Measurements from ENCODE around the gene KLHL6.

KLHL6 gene

DNA sequence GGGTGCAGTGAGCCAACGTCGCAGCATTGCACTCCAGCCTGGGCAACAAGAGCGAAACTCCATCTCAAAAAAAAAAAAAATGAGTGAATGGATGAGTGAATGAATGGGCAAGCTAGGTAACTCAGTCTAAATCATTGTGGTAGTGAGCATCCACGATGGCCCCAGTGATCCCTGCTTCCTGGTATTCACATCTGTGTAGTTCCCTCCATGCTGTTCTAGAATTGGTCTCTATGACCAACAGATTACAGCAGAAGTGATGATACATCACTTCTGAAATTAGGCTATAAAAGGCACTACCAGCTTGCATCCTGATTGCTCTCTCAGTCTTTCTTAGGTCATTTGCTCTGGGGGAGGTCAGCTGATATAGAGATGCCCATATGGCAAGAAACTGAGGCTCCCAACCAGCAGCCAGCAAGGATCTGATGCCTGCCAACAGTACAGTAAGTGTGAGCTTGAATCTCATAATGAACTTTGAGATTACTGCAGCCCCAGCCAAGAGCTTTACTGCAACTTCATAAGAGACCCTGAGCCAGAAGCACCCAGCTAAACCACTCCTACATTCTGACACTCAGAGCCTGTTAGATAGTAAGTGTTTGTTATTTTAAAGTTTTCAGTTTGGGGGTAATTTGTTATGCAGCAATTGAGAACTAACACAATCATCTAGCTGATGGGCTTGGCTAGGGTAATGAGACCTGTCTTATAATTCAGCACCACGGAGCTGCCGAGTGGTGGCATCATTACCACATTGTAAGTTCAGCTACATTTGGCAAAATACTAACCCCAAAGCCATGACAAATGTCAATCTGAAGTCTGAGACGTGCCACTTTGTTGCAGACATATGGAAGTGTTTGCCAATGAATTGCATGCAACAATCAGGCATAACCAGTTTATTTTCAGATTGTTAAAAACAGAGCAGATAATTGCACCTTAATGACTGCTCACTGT lies 53.0 kb downstream of the KLHL6 start:
- DNase-seq = no peak

DNA sequence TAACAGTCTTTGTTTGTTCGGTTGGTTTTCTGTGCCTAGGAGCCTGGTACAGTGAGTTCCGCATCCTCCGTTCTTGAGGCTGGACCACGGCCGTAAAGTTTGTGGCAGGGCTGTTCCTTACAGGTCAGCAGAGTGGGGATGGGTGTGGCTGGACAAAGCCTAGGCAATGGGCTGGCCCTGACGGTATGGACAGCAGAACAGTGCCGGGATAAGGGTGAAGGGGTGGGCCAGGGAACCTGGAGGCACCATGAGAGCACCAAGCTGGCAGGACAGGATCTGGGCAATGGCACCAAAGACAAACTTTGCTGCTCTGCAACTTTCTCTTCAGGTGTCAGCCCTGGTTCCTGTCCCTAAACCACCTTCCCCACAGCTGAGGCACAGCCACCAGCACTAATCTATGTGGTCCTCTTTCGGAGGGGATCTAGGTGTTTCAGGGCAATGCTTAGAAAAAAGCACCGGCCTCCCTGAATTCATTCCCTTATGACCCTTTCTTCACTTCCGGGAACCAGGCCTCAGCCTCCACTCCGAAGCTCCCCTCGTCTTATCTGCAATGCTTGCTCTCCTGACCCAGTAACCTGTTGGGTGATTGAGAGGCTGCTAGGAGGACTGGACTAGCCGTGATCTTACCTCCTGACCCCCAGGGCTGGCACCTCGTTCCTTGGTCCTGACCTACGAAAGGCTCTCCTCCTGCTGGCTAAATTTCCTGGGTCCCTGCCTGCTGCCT lies 54.4 kb downstream of the KLHL6 start:
- no peak for DNase-seq

DNA sequence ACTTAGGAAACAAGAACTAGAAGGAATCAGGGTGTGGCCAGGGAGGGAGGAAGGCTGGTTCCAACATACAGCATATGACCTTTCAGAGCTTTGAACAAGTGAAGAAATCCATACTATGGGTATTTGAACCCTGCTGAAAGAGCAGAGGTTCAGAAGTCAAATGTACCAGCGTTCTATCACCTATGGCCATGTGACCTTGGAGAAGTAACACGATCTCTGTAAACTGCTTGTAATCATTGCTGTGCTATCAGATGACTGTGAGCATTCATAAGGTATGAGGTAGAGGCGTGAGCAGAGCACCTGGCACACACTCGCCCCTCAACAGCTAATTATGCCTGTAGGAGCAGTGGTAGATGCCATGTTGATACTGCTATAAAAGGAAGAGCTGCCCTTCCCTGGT lies 55.2 kb downstream of the KLHL6 start:
- peak; percentile 83 for DNase-seq

DNA sequence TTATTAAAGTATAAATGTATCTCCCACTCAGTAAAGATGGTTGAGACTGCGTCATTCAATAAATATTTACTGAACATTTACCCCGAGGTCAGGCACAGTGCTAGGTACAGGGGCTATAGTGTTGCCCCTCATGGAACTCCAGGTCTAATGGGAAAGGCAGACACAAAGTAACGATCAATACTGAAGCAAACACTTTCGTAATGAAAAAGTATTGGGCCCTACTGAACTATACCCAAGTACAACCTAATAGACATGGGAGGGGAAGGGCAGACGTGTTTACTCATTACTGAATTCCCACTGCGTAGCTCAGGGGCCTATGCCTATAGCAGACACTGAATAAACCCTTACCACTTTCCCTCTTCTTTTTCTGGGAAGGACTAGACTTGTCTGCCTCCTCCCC lies 56.9 kb downstream of the KLHL6 start:
- no peak for DNase-seq

DNA sequence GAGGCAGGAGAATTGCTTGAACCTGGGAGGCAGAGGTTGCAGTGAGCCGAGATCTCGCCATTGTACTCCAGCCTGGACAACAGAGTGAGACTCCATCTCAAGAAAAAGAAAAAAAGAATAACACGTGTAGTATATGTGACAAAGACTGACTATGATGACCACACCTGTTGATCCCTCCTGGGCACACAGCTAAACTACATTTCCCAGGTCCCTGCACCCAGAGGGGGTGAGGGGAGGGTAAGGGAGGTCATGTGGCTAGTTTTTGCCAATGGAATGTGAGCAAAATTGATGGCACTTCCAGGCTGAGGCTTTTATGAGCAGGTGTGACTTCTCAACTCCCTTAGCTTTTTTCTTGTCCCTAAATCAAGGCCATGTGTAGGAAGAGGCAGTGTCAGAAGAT lies 58.2 kb downstream of the KLHL6 start:
- DNase-seq = no peak

DNA sequence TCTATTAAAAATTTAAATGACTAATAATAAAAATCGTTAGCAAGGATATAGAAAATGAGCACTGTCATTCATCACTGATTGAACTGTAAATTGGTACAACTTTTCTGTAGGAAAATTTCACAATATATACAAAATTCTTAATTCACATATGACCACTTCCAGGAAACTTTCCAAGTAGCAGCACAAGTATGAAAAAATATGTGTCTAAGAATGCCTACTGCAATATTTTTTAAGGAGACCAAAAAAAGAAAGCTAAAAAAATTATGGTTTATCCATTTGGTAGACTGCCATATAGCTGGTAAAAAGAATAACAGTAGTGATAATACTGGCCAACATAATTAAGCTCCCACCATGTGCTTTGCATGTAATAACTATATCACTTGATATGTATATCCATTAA lies 59.2 kb downstream of the KLHL6 start:
- DNase-seq = no peak

DNA sequence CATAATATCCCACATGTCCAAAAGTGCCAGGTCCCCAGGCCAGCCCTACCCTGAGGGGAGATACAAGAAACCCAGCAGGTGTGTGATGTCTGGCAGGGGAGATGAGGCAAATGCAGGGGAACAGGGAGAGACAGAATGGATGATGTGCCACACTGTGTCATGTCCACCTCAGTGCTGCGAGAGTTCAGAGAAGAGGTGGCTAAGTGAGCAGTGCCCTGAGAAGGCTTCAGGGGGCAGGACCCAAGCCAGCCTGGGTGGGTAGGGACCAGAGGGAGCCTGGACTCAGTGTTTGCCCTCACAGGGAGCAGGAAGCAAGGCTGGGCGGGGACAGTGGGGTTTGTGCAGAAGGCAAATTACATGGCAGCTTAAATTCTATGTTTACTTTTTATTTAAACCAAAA lies 61.2 kb downstream of the KLHL6 start:
- DNase-seq = no peak

DNA sequence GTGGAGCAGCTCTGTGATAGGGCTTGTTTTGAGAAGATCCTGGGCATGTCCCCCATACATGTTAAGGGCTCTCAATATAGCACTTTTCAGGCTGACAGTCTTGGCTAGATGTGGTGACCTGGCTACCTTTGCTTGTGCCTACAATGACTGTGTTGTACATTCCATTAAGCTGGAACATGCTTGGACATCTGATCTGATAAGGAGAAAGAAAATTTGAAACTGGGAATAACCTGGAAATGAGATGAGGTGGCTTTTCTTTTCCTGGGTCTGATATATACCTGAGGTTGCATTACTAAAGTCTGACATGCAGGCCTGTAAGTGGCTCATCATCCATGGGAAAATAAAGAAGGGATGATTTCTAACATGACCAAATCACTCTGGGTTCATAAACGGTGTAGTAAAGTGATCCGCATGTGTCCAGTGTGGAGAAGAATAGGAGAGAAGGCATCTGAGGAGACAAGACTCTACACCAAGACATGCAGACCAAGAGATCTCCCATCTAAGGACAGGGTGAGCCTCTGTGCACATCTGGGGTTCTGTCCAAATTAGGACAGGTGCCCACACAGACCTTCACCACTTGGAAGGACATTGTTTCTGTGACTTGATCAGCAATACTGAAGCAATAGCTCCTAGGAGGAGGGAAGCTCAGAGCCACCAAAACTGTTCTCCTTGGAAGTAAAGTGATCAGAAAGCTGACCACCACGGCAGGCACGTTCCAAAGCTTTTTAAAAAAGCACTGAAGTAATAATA lies 62.0 kb downstream of the KLHL6 start:
- no peak for DNase-seq

DNA sequence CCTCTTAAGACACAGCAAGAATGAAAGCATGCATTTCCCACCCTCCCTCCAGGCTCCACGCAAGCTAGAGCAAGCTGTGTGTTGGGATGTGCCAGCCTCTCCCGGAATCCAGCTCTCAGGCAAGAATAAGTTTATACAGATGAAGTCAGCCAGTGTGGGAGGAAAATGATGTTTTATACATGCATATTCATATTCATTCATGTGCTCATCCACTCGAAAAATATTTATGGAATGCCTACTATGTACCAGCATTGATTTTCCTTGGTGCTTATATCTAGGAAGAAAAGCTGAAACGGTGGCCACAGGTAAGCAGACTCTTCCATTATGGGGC lies 62.7 kb downstream of the KLHL6 start:
- no peak for DNase-seq

DNA sequence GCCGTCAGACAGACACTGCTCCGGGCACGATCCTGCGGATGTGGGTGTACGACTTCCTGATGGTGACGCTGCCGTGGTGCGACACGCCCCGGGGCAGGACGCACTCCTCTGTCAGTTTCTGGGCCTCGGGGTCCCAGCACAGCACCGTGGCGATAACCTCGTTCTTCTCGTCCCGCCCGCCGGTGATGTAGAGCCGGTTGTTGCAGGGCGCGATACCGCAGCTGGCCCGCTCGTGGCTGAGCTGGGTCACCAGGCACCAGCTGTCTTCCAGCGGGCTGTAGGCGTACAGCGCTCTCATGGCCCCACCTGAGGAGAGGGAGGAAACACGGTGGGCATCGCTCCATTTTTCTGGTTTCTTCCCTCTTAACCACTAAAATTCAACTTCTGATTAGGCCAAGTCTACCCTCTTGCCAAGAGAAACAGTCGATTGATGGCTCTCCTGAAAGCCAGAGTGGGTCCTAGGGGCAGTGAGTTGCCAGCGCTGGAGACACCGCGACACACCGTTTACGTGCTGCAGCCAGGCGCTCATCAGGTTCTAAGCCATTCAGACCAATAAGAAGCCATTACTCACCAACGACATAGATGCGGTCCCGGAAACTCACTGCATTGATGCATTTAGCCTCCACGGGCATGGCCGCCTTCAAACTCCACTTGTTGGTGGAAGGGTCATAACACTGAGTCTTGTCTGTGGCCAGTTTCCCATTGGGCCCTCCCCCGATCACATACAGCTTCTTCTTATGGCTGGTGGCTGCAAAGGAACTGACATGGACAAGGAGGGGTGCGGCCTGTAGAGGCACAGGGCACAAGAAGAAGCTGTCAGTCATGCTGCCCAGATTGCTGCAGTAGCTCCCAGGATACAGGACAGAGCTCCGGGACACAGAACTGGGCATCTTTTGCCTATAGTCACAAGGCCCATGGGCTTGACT lies 63.3 kb downstream of the KLHL6 start:
- no peak for DNase-seq

DNA sequence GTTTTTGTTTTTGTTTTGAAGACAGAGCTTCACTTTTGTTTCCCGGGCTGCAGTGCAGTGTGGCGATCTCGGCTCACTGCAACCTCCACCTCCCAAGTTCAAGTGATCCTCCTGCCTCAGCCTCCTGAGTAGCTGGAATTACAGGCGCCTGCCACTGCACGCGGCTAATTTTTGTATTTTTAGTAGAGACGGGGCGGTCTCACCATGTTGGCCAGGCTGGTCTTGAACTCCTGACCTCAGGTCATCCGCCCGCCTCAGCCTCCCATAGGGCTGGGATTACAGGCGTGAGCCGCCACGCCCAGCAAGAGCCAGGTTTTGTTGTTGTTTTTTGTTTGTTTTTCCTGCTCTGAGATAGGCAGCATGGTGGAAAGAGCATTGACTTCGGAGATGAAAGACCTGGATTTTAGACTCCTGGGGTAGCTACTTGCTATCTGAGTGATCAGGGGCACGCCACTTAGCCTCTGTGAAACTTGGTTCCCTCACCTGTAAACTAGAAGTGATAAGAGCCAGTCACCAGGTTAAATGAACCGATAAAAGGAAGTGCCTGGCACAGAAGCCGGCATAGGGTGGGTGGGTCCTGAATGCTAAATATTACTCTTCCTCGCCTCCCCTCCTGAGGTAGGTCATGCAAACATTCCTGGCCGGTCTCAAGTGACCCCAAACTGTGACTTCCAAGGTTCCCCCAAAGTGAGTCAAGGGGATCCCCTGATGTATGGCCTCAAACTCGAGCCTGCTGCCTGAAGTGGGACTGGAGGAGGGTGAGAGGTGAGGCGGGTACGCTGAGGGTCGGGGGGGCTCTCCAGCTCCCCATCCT lies 64.2 kb downstream of the KLHL6 start:
- DNase-seq = no peak

DNA sequence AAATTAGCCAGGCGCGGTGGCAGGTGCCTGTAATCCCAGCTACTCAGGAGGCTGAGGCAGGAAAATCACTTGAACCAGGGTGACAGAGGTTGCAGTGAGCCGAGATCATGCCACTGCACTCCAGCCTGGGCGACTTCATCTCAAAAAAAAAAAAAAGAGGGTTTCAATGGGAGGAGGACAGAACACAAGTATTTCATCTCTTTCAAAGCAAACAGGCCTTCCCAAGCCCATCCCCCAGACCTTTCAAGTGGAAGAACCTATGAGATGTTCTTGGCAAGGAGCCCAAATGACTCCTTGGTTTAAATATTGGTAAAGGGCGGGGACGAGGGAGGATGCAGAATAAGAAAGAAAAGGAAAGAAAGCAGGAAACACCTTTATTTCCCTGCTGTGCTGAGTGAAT lies 64.9 kb downstream of the KLHL6 start:
- peak; percentile 91 for DNase-seq

DNA sequence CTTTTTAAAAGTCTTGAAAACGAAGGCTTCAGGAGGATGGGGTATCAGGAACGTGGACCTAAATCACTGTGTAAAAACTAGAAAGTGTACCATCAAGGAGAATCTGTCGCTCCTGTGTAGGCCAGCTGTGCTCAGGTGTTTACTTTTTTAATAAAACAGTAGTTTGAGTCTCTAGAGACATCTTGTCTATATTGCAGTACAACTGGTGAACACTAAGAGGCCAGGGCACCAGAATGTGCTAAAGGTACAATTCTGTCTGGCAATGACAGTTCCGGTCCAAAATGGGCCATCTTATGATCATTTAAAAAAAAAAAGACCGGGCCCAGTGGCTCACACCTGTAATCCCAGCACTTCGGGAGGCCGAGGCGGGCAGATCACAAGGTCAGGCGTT lies 65.3 kb downstream of the KLHL6 start:
- no peak for DNase-seq

DNA sequence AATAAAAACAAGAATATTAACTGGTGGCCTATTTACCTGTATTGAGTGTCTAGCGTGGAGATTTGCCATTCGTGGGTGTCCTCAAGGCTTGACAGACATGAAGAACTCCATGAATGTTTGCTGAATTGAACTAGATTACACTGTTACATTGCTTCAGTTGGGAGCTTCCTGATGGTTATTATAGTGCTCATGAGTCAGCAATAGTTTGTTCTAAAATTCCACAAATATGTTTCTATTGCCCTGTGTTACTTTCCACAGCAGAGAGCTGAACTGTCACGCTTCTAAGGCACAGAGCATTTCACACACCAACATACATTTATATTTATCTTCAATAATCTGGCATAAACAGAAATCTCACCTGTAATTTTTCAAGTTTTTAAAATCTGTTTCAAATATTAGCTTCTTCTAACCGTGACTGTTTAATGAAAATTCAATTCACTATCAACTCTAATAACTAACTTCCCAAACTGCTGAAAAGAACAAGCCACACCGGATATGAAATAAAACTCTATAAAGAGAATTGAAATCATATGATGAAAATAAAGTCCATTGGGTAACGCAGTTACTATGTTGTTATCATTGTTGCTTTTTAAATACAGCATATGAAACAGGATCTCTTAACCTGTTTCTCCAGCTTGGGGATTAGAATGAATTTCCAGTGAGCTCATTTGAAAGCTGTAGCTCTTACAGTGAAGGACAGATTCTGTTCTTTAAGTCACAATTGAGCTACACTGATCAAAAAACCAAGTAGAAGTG lies 65.9 kb downstream of the KLHL6 start:
- no peak for DNase-seq

DNA sequence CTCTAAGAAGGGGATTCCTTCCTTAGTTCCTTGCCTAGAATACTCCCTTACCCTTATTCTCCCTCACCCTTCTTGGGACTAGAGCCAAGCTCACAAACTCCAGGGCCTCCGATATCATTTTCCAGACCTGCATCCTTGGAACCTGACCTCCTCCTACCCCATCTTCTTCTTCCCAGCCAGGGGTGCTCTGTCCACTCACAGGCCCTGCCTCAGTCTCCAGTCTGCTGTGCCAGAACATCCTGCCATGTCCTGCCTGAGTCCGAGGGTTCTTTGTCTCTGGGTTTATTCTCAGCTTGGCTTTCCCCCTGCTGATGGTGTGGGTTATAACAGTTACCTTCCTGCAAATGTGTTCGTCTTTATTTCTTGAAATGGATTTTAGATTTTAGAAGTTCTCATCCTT lies 67.2 kb downstream of the KLHL6 start:
- DNase-seq = no peak

DNA sequence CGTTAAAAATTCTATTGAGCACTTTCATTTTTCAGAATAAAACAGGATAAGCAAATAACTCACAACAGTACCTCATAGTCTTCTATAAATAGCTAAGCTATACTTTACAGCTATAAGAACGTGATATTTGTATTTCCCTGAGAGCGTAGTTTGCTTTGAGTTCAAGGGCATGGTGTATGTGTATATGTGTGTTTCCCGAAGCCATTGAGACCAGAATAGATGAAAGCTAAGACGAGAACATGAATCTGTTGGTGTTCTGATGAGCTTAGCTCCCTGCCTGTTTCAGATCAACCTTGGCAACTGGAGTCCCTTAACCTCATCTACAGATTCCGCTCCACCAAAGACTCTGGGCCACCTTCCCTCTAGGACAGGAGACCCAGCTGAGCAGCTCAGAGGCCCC lies 67.6 kb downstream of the KLHL6 start:
- DNase-seq = no peak

DNA sequence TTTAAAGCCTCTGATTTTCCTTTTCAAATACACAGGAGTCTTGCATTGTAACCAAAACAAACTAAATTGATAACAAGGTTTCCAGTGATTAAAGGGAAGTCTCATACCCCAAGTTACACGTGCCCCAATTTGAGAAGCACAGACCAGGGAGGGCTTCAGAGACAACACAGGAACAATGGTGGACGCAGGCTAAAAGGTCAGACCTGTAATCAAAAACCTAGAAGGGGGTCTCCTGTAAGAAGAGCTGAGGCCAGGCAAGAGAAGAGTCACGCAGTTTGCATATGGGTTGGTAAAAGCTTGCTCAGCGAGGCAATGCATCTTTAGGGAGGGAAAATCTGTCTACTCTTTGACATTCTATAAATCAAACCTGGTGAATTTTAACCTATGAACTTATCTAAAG lies 68.5 kb downstream of the KLHL6 start:
- no peak for DNase-seq

DNA sequence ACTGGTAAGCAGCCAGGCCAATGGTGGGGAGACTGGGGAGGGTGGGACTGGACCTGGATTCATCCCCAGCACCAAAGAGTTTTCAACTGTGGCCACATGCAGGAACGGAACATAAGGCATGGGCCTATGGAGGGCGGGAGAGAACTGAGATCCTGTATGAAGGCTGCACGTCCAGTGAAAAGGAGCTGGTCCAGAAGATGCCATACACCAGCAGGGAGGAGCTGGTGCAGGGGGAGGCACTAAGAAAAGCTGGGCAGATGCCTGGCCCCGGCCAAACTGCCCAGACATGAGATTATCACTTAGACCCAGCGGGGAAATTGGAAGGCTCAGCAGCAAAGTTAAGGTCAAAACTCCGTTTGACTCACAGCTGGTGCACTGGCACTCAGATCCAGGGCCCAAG lies 69.0 kb downstream of the KLHL6 start:
- DNase-seq = no peak

DNA sequence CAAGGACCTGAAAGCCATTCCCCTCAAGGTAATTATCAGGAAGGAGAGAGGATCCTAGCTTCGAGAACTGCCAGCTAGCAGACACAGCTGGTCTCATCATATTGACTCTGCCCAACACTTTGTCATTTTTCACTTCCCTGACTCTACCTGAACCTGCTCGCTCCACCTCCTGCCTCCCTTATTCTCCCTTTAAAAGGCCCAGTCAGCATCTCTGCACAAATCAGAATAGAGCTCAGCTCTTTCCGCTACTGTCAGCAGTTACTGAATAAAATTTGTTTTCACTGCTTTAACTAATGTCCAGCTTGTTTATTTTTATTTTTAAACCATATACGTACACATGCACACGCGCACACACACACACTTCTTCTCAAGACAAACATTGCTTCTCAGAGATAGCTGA lies 69.9 kb downstream of the KLHL6 start:
- DNase-seq = no peak

DNA sequence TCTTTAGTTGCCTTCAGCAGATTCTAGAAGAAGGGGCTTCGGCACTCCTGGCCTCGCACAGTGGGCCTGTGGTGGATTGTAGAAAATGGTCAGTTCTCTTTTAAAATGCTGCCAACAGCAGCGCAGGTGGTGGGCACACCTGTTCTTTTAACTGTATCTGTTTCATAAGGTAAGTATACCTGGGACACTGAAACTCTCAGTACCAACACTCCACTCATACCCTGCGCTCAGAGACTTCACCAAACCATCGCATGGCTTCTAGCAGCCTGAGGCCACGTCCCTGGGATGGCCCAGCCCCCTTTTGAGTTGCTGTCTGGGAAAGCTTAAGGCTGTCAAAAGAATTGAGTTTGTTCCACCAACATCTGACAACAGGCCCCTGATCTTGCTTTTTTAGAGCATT lies 70.4 kb downstream of the KLHL6 start:
- no peak for DNase-seq
